GM12874 (cell line): ENCODE results near the gene UQCC2.

Source experiments
- TF ChIP-seq, protein P1 (sequence below): IDR thresholded peaks from 2 replicates; pipeline ENCODE4 v1.5.1; 2011; ENCODE audit warnings: low read depth, mild to moderate bottlenecking, control low read depth, low read length, moderate library complexity; ENCODE audit not compliant: insufficient read depth

The UQCC2 gene

GRCh38 chr6:33695451-33695887 lies 16.0 kb downstream of the UQCC2 start:
- TF ChIP-seq, protein P1, sequence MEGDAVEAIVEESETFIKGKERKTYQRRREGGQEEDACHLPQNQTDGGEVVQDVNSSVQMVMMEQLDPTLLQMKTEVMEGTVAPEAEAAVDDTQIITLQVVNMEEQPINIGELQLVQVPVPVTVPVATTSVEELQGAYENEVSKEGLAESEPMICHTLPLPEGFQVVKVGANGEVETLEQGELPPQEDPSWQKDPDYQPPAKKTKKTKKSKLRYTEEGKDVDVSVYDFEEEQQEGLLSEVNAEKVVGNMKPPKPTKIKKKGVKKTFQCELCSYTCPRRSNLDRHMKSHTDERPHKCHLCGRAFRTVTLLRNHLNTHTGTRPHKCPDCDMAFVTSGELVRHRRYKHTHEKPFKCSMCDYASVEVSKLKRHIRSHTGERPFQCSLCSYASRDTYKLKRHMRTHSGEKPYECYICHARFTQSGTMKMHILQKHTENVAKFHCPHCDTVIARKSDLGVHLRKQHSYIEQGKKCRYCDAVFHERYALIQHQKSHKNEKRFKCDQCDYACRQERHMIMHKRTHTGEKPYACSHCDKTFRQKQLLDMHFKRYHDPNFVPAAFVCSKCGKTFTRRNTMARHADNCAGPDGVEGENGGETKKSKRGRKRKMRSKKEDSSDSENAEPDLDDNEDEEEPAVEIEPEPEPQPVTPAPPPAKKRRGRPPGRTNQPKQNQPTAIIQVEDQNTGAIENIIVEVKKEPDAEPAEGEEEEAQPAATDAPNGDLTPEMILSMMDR, result no peak

DNA sequence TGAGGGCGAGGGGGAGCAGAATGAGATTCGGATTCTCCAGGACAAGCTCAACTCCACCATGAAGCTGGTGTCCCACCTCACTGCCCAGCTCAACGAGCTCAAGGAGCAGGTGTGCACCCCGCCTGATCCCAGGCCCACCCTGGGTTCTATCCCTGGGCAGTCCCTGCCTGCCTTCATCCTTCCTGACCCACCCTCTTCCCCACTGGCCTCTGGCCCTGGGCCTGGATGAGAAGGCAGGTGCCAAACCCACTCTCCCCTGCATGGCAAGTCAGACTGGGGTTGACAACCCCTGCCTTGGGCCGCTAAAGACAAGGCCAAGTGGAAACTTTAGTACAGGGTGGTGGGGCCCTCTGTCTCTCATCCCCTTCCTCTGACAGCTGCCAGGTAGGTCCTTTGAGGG lies 16.5 kb downstream of the UQCC2 start:
- TF ChIP-seq, protein P1, result no peak

DNA sequence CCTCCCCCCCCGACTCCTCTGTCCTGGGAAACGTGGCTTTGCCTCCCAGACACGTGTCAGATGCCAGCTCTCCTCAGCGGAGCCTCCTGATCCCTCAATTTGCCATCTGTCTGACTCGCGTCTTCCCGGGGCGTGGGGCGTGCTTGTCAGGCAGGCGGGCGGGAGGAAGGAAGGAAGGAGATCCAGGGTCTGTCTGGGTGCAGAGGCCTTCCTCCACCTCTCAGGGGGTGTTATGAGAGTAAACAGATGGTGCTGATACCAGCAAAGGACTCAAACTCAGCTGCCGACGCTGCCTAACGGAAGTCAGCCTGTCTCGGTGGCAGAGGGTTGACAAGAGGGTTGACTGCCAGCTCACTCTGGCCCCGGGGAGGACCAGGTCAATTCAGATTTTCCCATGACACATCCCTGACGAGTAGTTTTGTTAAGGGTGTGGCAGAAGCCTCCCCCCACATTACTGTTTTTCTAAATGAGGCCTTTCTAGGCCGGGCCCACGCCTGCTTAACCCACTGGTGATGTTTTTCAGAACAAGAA lies 17.0 kb downstream of the UQCC2 start:
- TF ChIP-seq, protein P1, result no peak

DNA sequence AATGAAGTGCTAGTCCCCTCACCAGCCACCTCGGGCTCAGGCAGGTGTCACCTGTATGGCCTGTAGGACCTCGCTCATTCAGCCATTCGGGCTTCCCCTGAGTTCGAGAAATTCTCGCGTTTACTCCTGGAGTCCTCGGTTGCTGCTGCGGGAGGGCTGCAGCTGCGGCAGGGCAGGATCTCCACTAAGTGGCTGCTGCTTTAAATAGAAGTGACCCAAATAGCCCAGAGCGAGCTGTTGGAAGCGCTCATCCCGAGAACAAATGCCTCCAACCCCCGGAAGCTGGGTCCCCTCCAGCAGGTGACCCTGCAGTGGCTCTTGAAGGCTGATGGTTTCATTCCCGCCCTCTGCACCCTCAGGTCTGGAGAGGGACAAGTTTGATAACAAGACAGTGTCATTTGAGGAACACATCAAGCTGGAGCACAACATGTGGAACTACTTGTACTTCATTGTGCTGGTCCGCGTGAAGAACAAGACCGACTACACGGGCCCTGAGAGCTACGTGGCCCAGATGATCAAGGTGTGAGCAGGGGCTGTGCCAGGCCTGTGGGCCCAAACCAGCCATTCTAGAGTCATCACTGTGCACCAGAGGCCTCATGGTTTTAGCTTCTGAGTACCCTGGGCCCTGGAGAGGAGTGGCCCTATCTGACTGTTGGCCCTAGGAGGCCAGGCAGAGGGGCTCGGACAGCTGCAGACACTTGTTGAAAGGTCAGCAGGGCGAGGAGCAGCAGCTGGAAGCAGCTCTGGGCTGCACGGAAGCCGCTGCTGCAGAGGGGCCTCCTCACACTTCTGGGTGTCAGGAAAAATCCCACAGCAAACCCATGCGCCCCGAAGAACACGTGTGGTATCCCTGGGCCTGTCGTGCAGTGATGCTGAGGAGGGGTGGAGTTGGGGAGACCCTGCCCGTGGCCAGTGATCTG lies 18.1 kb downstream of the UQCC2 start:
- TF ChIP-seq, protein P1, result no peak

DNA sequence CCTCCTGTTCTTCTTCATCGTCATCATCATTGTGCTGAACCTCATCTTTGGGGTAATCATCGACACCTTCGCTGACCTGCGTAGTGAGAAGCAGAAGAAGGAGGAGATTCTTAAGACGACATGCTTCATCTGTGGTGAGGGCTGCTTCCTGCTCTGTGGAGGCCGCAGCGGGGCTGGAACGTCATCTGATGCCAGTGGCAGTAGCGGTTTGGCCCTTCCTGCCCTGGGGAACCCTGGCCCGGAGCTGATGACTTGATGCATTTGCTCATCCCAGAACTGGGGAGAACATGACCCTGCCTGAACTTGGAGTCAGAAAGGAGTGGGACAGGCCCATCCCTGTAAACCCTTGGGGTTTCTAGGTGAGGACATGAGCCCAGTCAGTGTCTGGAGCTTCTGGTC lies 18.7 kb downstream of the UQCC2 start:
- TF ChIP-seq, protein P1, result no peak

DNA sequence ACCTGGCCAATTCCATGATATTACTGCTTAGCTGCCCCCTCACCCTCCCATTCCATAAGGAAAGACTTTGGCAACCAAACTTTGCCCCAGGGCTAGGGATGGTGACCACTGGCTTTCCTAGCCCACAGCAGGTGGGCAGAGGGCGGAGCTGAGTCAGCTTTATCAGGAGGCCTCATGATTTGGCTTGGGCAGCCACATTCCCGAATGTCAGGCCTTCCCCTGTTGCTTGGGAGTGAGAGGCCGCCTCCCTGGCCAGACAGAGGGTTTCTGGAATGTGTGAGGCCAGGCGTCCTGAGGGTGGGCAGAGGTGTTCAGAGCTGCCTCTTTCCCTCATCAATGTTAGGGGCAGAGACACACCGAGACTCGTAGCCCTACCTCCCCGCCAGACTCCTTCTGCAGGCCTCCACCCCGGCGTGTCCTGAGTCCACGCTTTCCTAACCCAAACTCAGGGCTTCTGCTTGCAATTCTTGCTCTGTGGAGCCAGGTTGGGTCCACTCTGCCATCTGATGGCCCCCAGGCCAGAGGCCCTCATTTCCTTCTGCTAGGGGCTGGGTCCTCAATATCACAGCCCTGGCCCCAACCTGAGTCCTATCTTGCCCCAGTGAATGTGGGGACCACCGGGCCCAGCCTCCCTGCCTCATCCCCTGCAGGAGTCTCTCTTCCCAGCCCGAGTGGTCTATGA lies 19.3 kb downstream of the UQCC2 start:
- TF ChIP-seq, protein P1, result no peak

DNA sequence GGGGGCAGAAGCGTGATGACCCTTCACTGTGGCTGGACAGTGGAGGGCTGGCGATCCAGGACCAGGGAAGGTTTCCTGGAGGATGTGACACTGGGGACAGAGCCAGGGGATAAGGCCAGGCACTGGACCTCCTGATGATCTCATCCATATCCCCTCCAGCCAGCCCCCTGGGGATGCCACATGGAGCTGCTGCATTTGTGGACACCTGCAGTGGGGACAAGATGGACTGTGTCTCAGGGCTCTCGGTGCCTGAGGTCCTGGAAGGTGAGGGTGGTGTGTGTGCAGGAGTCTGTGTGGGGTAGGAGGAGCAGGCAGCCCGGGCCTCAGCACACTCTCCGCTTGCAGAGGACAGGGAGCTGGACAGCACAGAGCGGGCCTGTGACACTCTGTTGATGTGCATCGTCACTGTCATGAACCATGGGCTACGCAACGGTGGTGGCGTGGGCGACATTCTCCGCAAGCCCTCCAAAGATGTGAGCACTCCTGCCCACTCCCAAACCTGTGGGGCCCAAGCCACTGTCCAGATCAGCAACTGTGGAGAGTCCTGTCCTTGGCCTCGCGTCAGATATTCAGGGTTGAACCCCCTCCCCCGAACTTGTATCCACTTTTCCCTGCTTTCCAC lies 19.9 kb downstream of the UQCC2 start:
- TF ChIP-seq, protein P1, result no peak
